ENCODE results near the gene KIF6. TPM values are rescaled to one million over a fixed set of nuclear protein-coding genes. Genes with fewer than 3 reads are reported as not detected.

KIF6 gene
- total RNA-seq, 4 donors from 2014 or later: 0.40 to 1.3 (median 0.80) TPM

GRCh38 chr6:39756582-39756981, 31.4 kb upstream of the KIF6 start:
- no peaks in the 10 kb centered on the region for H3K27me3 ChIP-seq
- H3K36me3 ChIP-seq: no peaks in the 10 kb centered on the region
- H3K4me1 ChIP-seq: peaks cover 0 to 3% of the 10 kb centered on the region in 2 donors
- no peak for DNase-seq
- TF ChIP-seq POLR2A (IDR thresholded peaks at IDR 0.05): no peak
- no peak for TF ChIP-seq CTCF (IDR thresholded peaks at IDR 0.05)
- H3K9me3 ChIP-seq: no peaks in the 10 kb centered on the region
- no peak overlapping the region for H3K4me3 ChIP-seq (replicated peaks in 1 of 3)
- H3K27ac ChIP-seq: no peak overlapping the region
- intact Hi-C loops (cut with DNase I): no loop called here
- WGBS, 2 donors: 94 to 95% methylated on average over 2 of the region's 2 CpGs

- H3K36me3 ChIP-seq: no peaks in the 10 kb centered on the region
- 80 to 81% methylated on average over 1 of the region's 1 CpG for WGBS, 2 donors
These were observed 30.0 kb upstream of the KIF6 start for GRCh38 chr6:39755231-39755630.

GRCh38 chr6:39754514-39755115, 29.4 kb upstream of the KIF6 start:
- Histone ChIP-seq H3K36me3 (no peaks in the 10 kb centered on the region), H3K27ac (no peak overlapping the region), H3K4me1 (peaks cover 0 to 3% of the 10 kb centered on the region in 2 donors), H3K9me3 (no peaks in the 10 kb centered on the region), H3K4me3 (replicated peaks in 1 of 3) (no peak overlapping the region), H3K27me3 (no peaks in the 10 kb centered on the region)
- TF ChIP-seq CTCF (IDR thresholded peaks at IDR 0.05) (no peak), POLR2A (IDR thresholded peaks at IDR 0.05) (no peak)
- no peak for DNase-seq
- 71 to 78% methylated on average over 5 of the region's 5 CpGs for WGBS, 2 donors
- intact Hi-C loops (cut with DNase I): no loop called here

More at GRCh38 chr6:39755231-39755630, 30.0 kb upstream of the KIF6 start:
- H3K27me3 ChIP-seq: no peaks in the 10 kb centered on the region
- no peaks in the 10 kb centered on the region for H3K9me3 ChIP-seq
- H3K27ac ChIP-seq: no peak overlapping the region
- H3K4me1 ChIP-seq: peaks cover 0 to 3% of the 10 kb centered on the region in 2 donors
- DNase-seq: no peak
- no peak overlapping the region for H3K4me3 ChIP-seq (replicated peaks in 1 of 3)
- TF ChIP-seq CTCF (IDR thresholded peaks at IDR 0.05): no peak
- no peak for TF ChIP-seq POLR2A (IDR thresholded peaks at IDR 0.05)
- intact Hi-C loops (cut with DNase I): no loop called here

- 62 to 71% methylated on average over 3 of the region's 3 CpGs for WGBS, 2 donors
- H3K27me3 ChIP-seq: no peaks in the 10 kb centered on the region
- no peak overlapping the region for H3K27ac ChIP-seq
- no peak for DNase-seq
- intact Hi-C loops (cut with DNase I): no loop called here
- H3K36me3 ChIP-seq: no peaks in the 10 kb centered on the region
- H3K4me3 ChIP-seq (replicated peaks in 1 of 3): no peak overlapping the region
- H3K4me1 ChIP-seq: peaks cover 0 to 3% of the 10 kb centered on the region in 2 donors
- H3K9me3 ChIP-seq: no peaks in the 10 kb centered on the region
- no peak for TF ChIP-seq POLR2A (IDR thresholded peaks at IDR 0.05)
- TF ChIP-seq CTCF (IDR thresholded peaks at IDR 0.05): no peak
These were observed 28.5 kb upstream of the KIF6 start for GRCh38 chr6:39753725-39754045.

DNA sequence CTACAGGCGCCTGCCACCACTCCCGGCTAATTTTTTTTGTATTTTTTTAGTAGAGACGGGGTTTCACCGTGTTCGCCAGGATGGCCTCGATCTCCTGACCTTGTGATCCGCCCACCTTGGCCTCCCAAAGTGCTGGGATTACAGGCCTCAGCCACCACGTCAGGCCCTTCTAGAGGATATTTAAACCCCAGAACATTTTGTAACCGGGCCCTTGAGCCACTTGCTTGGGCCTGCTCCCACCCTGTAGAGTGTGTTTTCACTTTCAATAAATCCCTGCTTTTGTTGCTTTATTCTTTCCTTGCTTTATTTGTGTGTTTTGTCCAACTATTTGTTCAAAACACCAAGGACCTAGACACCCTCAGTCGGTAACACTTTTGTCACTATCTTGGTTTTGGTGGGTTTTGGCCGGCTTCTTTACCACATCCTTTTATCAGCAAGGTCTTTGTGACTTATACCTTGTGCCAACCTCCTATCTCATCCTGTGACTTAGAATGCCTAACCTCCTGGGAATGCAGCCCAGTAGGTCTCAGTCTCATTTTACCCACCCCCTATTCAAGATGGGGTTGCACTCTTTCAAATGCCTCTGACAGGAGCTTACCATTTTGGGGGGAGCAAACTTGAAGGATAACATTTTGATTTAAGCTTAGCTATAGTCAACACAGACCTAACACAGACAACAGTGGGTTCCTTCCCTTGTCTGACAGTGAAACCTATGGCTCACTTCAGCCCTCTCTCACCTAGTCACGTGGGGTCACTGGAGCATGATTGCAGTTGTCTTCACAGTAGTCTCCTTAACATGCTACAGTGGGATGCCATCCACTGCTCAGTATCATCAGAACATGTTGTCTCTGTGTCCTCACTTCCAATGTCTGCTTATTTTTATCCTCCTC, 27.9 kb upstream of the KIF6 start:
- Histone ChIP-seq H3K27me3 (no peaks in the 10 kb centered on the region), H3K36me3 (no peaks in the 10 kb centered on the region), H3K4me3 (replicated peaks in 1 of 3) (no peak overlapping the region), H3K4me1 (peaks cover 0 to 3% of the 10 kb centered on the region in 2 donors), H3K9me3 (no peaks in the 10 kb centered on the region), H3K27ac (no peak overlapping the region)
- 91% methylated on average over 12 of the region's 12 CpGs for WGBS, 2 donors
- DNase-seq: no peak
- TF ChIP-seq CTCF (IDR thresholded peaks at IDR 0.05) (no peak), POLR2A (IDR thresholded peaks at IDR 0.05) (no peak)
- intact Hi-C loops (cut with DNase I): no loop called here
